Skeletal muscle satellite cell (primary cell): Measurements from ENCODE around the gene SLC7A4.
"Not testable (repeated sequence)": the region's sequence is repeated elsewhere in the genome, so short reads cannot be mapped to it uniquely, and the experiment has no call there.

ENCODE experiments used
- H3K27me3 ChIP-seq: 2 replicates; pipeline ENCODE4 v1.7.0; 2013; ENCODE audit warnings: low read length; ENCODE audit not compliant: control insufficient read depth, insufficient read depth
- H3K36me3 ChIP-seq: 2 replicates; pipeline ENCODE4 v1.7.0; 2013; ENCODE audit warnings: mild to moderate bottlenecking, control low read depth, low read length; ENCODE audit not compliant: insufficient read depth
- H3K4me1 ChIP-seq: 2 replicates; pipeline ENCODE4 v1.7.0; 2013; ENCODE audit warnings: low read length; ENCODE audit not compliant: control insufficient read depth, insufficient read depth
- H3K4me2 ChIP-seq: 2 replicates; pipeline ENCODE4 v1.7.0; 2013; ENCODE audit warnings: mild to moderate bottlenecking, low read length
- H3K4me3 ChIP-seq: 2 replicates; pipeline ENCODE4 v1.7.0; 2013; ENCODE audit warnings: low read length
- H3K9ac ChIP-seq: 2 replicates; pipeline ENCODE4 v1.7.0; 2013; ENCODE audit warnings: mild to moderate bottlenecking, low read depth, low read length, moderate library complexity
- H3K9me3 ChIP-seq: replicated peaks from 2 replicates; pipeline ENCODE4 v1.7.0; 2013; ENCODE audit warnings: mild to moderate bottlenecking, control low read depth, low read length

SLC7A4 gene

DNA sequence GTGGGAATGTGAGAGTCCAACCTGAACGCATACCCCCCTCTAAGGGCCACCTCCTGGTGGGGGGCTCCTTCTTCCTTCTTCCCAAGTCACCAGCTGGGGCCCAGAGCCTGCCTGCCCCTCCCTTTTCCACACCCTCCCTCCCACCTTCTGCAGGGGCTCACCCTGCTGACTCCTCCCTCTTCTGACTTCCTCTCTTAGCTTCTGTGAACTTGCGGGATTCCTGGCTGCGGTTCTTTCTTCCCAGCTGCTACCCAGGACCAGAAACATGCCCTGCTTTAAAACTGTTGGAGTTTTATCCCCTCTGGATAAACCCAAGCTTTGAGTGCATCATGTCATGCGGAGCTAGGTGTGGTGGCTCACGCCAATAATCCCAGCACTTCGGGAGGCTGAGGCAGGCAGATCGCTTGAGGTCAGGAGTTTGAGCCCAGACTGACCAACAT lies 23.5 kb upstream of the SLC7A4 start:
- no peaks in the 10 kb centered on the region for H3K4me1 ChIP-seq
- no peak overlapping the region for H3K9ac ChIP-seq
- H3K4me2 ChIP-seq = no peak overlapping the region
- no peaks in the 10 kb centered on the region for H3K9me3 ChIP-seq
- H3K4me3 ChIP-seq = no peak overlapping the region
- H3K27me3 ChIP-seq = peaks cover 21% of the 10 kb centered on the region
- H3K36me3 ChIP-seq = no peaks in the 10 kb centered on the region

DNA sequence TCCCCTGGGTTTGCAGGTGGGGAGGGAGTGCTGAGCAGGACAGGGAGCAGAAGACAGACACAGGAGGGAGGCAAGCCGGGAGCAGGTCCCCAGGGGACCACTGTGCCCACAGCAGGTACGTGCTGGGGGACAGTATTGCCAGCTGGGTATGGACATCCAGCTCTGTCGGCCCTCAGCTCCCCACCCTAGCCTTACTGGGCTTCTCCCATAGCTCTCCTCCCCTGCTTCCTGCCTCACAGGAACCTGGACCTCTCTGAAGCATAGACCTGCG lies 23.1 kb upstream of the SLC7A4 start:
- H3K4me1 ChIP-seq = no peaks in the 10 kb centered on the region
- no peak overlapping the region for H3K4me3 ChIP-seq
- H3K36me3 ChIP-seq = no peaks in the 10 kb centered on the region
- H3K9ac ChIP-seq = no peak overlapping the region
- H3K27me3 ChIP-seq = peaks cover 21% of the 10 kb centered on the region
- H3K4me2 ChIP-seq = no peak overlapping the region
- no peaks in the 10 kb centered on the region for H3K9me3 ChIP-seq

DNA sequence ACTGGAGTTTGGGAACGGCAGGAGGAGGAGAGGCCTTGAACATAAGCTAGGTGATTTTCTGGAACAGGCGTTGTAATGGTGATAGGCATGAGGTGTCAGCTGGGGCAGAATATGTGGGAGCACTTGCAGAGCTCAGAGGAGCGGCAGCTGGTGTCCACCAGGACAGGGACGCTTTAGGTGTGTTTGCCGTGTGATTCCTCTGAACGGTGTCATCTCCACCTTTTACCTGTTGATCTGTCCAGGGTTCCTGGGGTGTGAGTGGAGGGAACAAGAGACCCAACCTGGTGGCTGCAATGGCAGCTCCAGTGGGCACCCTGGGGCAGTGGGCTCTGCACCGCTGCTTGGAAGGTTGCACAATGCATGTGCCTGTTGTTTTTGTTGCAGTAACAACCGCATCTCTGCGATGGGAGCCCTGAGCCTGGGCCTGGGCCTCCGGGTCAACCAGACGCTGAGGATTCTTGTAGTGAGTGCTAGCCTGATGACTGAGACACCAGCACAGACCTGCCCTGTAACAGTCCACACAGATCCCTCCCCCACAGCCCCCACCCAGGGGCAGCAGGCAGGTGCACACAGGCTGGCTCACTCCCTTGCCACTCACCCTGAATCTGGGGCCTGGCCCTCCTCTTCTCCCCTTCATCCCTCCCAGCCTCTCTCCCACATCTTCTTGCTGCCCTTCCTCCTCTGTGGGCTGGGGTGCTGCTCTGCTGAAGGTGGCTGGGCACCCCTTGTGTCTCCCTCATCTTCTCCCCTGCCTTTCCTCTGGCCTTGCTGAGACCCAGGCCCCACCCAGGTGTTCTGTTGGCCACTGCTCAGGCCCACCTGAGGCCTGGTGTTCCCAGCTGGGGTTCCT lies 22.6 kb upstream of the SLC7A4 start:
- Histone ChIP-seq H3K27me3 (peaks cover 21% of the 10 kb centered on the region), H3K4me1 (no peaks in the 10 kb centered on the region), H3K36me3 (no peaks in the 10 kb centered on the region), H3K4me3 (no peak overlapping the region), H3K9ac (no peak overlapping the region), H3K4me2 (no peak overlapping the region), H3K9me3 (no peaks in the 10 kb centered on the region)

DNA sequence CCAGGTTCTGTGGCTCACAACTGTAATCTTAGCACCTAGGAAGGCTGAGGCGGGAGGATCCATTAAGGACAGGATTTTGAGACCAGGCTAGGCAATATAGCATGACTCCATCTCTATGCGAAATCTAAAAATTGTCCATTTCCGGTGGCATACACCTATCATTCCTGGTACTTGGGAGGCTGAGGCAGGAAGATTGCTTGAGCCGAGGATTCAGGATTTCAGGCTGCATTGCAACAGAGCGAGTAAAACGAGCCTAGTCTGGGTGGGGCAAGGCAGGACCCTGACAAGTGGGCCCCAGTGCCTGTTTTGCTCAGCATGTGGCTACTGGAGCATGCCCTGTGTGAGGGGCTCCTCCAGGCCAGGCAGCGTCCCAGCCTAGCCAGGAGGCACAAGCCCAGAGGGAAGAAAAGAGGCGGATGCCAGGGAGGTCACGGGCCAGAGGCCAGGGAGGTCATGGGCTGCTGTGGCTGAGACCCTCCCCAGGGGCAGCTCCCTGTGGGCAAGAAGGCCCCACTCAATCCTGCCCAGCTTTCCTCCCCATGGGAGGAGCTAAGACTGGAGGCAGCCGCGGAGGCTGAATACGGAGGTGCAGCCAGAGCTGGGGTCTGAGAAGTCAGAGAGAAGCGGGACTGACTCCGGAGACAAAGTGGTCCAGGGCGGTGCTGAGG lies 21.8 kb upstream of the SLC7A4 start:
- H3K4me2 ChIP-seq = no peak overlapping the region
- no peaks in the 10 kb centered on the region for H3K9me3 ChIP-seq
- no peaks in the 10 kb centered on the region for H3K4me1 ChIP-seq
- no peak overlapping the region for H3K4me3 ChIP-seq
- H3K36me3 ChIP-seq = no peaks in the 10 kb centered on the region
- H3K27me3 ChIP-seq = peaks cover 21% of the 10 kb centered on the region
- no peak overlapping the region for H3K9ac ChIP-seq

DNA sequence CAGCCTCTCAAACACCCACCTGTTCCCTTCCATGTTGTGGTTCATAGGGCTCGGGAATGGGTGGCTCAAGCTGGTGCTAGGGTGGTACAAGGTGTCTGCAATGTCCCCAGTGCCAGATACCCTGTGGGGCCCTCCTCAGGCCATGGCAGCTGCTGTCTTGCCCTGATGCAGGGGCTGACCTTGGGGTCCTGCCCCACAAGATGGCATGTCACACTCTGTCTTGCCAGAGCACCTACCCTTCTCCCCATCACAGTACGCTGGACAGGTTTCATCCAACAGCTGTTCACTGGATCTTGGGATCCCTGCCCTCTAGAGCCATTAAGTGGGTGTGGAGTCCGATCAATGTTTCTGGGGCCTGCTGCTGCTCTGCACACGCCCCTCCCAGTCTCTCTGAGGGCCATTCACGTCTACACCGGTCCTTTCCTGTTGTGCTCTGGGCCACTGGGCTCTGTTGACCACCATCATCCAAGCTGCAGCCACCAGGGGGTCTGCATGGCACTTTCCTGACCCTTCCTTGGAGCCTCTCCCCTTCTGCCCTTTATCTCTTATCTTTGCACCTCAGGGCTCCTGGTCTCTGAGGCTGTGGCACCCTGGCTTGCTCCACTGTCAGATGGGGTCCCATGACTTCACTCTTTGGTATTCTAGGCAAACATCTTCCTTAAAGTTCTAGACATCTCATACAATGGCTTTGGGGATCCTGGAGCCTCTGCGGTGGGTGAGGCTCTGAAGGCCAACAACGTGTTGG lies 20.5 kb upstream of the SLC7A4 start:
- Histone ChIP-seq H3K9ac (no peak overlapping the region), H3K36me3 (no peaks in the 10 kb centered on the region), H3K4me2 (no peak overlapping the region), H3K27me3 (peaks cover 21% of the 10 kb centered on the region), H3K9me3 (no peaks in the 10 kb centered on the region), H3K4me3 (no peak overlapping the region), H3K4me1 (no peaks in the 10 kb centered on the region)

DNA sequence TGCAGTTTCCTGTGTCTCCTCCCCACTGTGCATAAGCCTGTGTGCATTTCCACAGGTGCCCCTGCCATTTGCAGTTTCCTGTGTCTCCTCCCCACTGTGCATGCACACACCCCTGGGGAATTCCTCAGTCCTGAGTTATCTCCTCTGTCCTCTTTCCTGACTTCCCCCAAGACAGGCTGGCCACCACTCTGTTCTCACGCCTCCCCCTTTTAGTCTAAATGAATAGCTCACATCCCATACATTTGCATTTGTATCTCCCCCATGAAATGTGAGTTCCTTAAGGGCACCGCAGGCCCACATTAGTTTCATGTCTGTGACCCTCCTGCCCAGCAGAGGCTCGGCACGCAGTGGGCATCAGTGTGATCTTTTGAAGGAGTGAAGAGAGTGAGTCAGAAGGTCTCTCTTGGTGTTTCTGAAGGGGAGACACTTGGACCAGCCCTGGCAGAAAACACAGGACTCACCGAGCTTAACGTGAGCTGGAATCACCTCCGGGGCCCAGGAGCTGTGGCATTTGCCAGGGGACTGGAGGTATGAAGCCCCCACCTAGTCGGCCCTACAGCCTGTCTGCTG lies 19.6 kb upstream of the SLC7A4 start:
- H3K9me3 ChIP-seq = no peaks in the 10 kb centered on the region
- H3K36me3 ChIP-seq = no peaks in the 10 kb centered on the region
- H3K4me2 ChIP-seq = no peak overlapping the region
- no peak overlapping the region for H3K9ac ChIP-seq
- H3K4me1 ChIP-seq = no peaks in the 10 kb centered on the region
- no peak overlapping the region for H3K4me3 ChIP-seq
- H3K27me3 ChIP-seq = peaks cover 20% of the 10 kb centered on the region

DNA sequence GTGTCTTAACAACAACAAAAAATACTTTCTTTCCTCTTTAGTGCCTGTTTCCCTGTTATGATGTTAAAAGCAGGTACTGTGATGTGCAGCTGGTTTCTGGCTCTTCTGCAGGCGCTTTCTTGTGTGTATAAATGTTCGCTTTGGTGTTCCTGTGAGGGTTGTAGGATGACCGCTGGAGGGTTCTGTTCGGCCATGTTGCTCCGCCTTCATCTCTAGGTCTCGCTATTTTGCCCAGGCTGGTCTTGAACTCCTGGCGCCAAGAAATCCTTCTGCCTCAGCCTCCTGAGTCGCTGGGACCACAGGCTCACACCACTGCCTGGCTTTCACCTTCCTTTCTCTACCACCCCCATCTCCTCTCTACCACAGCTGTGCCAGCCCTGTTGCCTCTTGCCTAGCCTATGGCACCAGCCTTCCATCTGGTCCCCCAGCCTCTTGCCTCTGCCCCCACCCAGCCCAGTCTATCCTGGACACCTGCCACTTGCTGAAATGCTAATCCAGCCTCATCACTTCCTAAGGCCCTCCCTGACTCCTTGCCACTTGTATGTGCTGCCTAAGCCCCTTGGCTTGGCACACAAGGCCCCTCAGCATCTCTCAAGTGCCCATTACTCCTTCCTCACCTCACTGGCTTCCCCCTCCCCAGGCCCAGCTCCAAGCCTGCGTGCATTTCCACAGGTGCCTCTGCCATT lies 18.9 kb upstream of the SLC7A4 start:
- Histone ChIP-seq H3K9ac (no peak overlapping the region), H3K4me2 (no peak overlapping the region), H3K4me1 (no peaks in the 10 kb centered on the region), H3K27me3 (peaks cover 13% of the 10 kb centered on the region), H3K4me3 (no peak overlapping the region), H3K36me3 (no peaks in the 10 kb centered on the region), H3K9me3 (no peaks in the 10 kb centered on the region)

DNA sequence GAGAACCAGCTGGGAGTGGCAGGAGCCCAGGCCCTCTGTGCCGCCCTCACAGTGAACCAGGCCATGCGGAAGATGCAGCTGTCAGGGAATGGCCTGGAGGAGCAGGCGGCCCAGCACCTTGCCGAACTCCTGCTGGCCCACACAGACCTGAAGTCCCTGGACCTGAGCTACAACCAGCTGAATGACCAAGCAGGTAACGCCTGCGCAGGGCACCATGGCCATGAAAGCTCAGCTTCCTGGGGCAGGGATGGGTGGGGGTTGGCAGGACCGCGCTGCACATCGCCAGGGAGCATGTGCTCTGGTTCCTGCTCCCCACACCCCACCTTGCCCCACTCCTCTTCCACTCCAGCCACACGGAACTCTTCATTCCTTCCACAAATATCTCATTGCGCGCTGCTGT lies 16.6 kb upstream of the SLC7A4 start:
- H3K9ac ChIP-seq, H3K4me2 ChIP-seq, H3K9me3 ChIP-seq, H3K36me3 ChIP-seq, H3K4me3 ChIP-seq, H3K27me3 ChIP-seq: not testable (repeated sequence)
- peaks cover 20% of the 10 kb centered on the region for H3K4me1 ChIP-seq

DNA sequence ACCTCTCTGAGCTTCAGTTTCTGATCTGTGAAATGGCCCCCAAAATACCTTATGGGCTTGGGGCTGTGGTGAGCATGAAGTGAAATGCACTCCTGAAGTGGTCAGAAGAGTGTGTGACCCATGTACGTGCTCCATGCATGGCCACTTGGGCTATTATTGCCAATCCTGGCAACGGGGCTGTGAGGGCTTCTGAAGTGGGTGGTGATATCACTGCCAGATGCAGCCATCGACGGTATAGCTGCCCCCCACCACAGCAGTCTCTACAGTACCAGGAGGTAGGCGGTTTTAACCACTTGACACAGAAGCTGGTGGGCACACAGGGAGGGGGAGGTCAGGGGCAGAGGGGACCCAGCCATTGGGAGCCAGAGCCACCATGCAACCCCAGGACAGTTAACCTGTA lies 16.1 kb upstream of the SLC7A4 start:
- H3K9me3 ChIP-seq, H3K4me2 ChIP-seq, H3K27me3 ChIP-seq, H3K9ac ChIP-seq, H3K4me3 ChIP-seq, H3K36me3 ChIP-seq: not testable (repeated sequence)
- peaks cover 25% of the 10 kb centered on the region for H3K4me1 ChIP-seq

DNA sequence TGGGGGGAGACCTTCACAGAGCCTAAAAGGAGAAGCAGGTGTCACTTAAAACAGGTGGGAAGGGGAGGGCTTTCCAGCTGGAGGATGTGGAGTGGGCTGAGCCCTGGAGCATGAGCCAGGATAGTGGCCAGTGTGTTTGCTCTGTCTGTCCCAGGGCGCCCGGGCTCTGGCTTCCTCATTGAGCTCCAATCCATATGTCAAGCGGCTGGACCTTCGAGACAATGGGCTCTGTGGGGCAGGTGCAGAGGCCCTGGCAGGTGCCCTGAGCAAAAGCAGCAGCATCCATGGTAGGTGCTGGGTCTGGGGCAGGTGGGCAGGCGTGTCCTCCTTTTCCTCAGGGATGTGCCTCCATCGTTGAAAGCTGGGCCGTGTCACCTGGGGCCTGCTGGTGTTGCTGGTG lies 15.4 kb upstream of the SLC7A4 start:
- no peaks in the 10 kb centered on the region for H3K27me3 ChIP-seq
- H3K36me3 ChIP-seq = no peaks in the 10 kb centered on the region
- no peak overlapping the region for H3K9ac ChIP-seq
- H3K4me1 ChIP-seq = peaks cover 32% of the 10 kb centered on the region
- no peak overlapping the region for H3K4me2 ChIP-seq
- no peak overlapping the region for H3K4me3 ChIP-seq
- H3K9me3 ChIP-seq = no peaks in the 10 kb centered on the region

DNA sequence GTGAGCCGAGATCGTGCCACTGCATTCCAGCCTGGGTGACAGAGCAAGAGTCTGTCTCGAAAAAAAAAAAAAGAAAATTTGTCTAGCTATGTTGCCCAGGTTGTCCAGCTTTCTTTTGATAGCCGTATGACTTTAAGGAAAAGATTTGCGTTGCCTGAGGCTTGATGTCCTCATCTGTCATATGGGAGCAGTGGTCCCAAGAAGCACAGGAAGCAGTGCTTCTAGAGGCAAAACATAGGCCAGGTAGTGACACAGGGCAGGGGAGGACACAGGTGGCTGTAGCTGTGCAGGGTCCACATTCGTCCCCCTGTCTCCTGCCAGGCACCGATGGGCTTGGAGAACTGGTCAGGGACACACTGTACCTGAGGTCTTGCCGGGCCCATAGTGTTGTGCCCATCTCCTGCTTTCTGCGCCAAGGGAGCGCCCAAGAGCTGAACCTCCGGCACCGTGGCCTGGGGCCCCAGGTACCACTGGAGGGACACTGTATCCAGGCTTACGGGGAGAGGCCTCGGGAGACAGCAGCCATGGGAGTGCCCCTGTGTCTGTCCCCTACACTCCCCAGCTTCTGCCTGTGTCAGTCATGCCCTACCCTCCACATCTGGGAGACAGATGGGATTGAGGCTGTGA lies 14.8 kb upstream of the SLC7A4 start:
- no peaks in the 10 kb centered on the region for H3K27me3 ChIP-seq
- H3K4me2 ChIP-seq = no peak overlapping the region
- H3K9me3 ChIP-seq = no peaks in the 10 kb centered on the region
- no peak overlapping the region for H3K4me3 ChIP-seq
- no peaks in the 10 kb centered on the region for H3K36me3 ChIP-seq
- H3K4me1 ChIP-seq = peaks cover 38% of the 10 kb centered on the region
- no peak overlapping the region for H3K9ac ChIP-seq
